H9 (cell line): ENCODE results near the gene TIAM2. TPM values are rescaled to one million over a fixed set of nuclear protein-coding genes. Genes with fewer than 3 reads are reported as not detected.

ENCODE experiments used
- DNase-seq: peaks from one replicate; pipeline ENCODE4 v3.0.0-alpha.2; 2017
- H2AFZ ChIP-seq: one replicate; pipeline ENCODE4 v1.6.1; 2013; ENCODE audit warnings: mild to moderate bottlenecking, low read length, control low read depth, moderate library complexity
- H2AK5ac ChIP-seq: 2 replicates; pipeline ENCODE4 v1.6.1; 2013; ENCODE audit warnings: low read length, control low read depth, mixed read lengths; ENCODE audit not compliant: insufficient read length
- H2BK120ac ChIP-seq: one replicate; pipeline ENCODE4 v1.6.1; 2013; ENCODE audit warnings: low read depth, mild to moderate bottlenecking, low read length, control low read depth, inconsistent platforms; ENCODE audit not compliant: poor library complexity, severe bottlenecking
- H2BK12ac ChIP-seq: 2 replicates; pipeline ENCODE4 v1.6.1; 2013; ENCODE audit warnings: low read length, control low read depth, mixed read lengths, low read depth; ENCODE audit not compliant: insufficient read length
- H2BK15ac ChIP-seq: 2 replicates; pipeline ENCODE4 v1.6.1; 2013; ENCODE audit warnings: low read depth, low read length, control low read depth
- H2BK20ac ChIP-seq: one replicate; pipeline ENCODE4 v1.6.1; 2013; ENCODE audit warnings: low read depth, mild to moderate bottlenecking, low read length, control low read depth, inconsistent platforms; ENCODE audit not compliant: poor library complexity, severe bottlenecking
- H2BK5ac ChIP-seq: 2 replicates; pipeline ENCODE4 v1.6.1; 2013; ENCODE audit warnings: low read length, control low read depth, mixed read lengths; ENCODE audit not compliant: insufficient read length
- H3K14ac ChIP-seq: 2 replicates; pipeline ENCODE4 v1.6.1; 2013; ENCODE audit warnings: low read length, control low read depth; ENCODE audit not compliant: insufficient read depth
- H3K18ac ChIP-seq: 2 replicates; pipeline ENCODE4 v1.6.1; 2013; ENCODE audit warnings: low read depth, mild to moderate bottlenecking, mixed read lengths, low read length, control low read depth; ENCODE audit not compliant: insufficient read length
- H3K23ac ChIP-seq: 2 replicates; pipeline ENCODE4 v1.6.1; 2013; ENCODE audit warnings: low read length, control low read depth, mixed read lengths, low read depth; ENCODE audit not compliant: insufficient read length
- H3K23me2 ChIP-seq: 2 replicates; pipeline ENCODE4 v1.6.1; 2013; ENCODE audit warnings: low read depth, mild to moderate bottlenecking, mixed read lengths, low read length, control low read depth; ENCODE audit not compliant: insufficient read length, poor library complexity, severe bottlenecking
- H3K27ac ChIP-seq: 2 replicates; pipeline ENCODE4 v1.5.1; 2013; ENCODE audit warnings: low read length, control low read depth, mixed read lengths, low read depth; ENCODE audit not compliant: insufficient read length
- H3K27me3 ChIP-seq: 2 replicates; pipeline ENCODE4 v1.6.1; 2013; ENCODE audit warnings: low read length, control low read depth, inconsistent platforms; ENCODE audit not compliant: insufficient read depth
- H3K4ac ChIP-seq: 2 replicates; pipeline ENCODE4 v1.6.1; 2013; ENCODE audit warnings: low read depth, mild to moderate bottlenecking, control low read depth, inconsistent platforms, low read length, moderate library complexity
- H3K4me1 ChIP-seq: 2 replicates; pipeline ENCODE4 v1.6.1; 2013; ENCODE audit warnings: low read length, control low read depth, inconsistent platforms; ENCODE audit not compliant: insufficient read depth
- H3K4me2 ChIP-seq: 2 replicates; pipeline ENCODE4 v1.6.1; 2013; ENCODE audit warnings: low read length, control low read depth, mixed read lengths; ENCODE audit not compliant: insufficient read length, insufficient read depth
- H3K56ac ChIP-seq: 2 replicates; pipeline ENCODE4 v1.6.1; 2013; ENCODE audit warnings: low read depth, mild to moderate bottlenecking, mixed read lengths, low read length, control low read depth; ENCODE audit not compliant: insufficient read length
- H3K79me1 ChIP-seq: 2 replicates; pipeline ENCODE4 v1.6.1; 2013; ENCODE audit warnings: low read depth, mild to moderate bottlenecking, moderate library complexity, low read length, control low read depth, inconsistent platforms; ENCODE audit not compliant: insufficient read depth, poor library complexity, severe bottlenecking
- H3K79me2 ChIP-seq: 2 replicates; pipeline ENCODE4 v1.6.1; 2013; ENCODE audit warnings: low read length, control low read depth, inconsistent platforms; ENCODE audit not compliant: insufficient read depth
- H3K9ac ChIP-seq: 2 replicates; pipeline ENCODE4 v1.6.1; 2013; ENCODE audit warnings: low read length, control low read depth, mixed read lengths; ENCODE audit not compliant: insufficient read length; ENCODE audit errors: extremely low read depth
- H3K9me3 ChIP-seq: one replicate; pipeline ENCODE4 v1.6.1; 2013; ENCODE audit warnings: low read depth, low read length, inconsistent platforms; ENCODE audit not compliant: control insufficient read depth
- H3T11ph ChIP-seq: one replicate; pipeline ENCODE4 v1.6.1; 2013; ENCODE audit warnings: mild to moderate bottlenecking, low read length, control low read depth, inconsistent platforms
- H4K20me1 ChIP-seq: one replicate; pipeline ENCODE4 v1.6.1; 2013; ENCODE audit not compliant: control insufficient read depth, insufficient read length, insufficient read depth
- H4K5ac ChIP-seq: 2 replicates; pipeline ENCODE4 v1.6.1; 2013; ENCODE audit warnings: low read depth, mild to moderate bottlenecking, mixed read lengths, low read length, control low read depth; ENCODE audit not compliant: insufficient read length
- H4K8ac ChIP-seq: replicated peaks from 2 replicates; pipeline ENCODE4 v1.6.1; 2013; ENCODE audit warnings: low read length, control low read depth, mixed read lengths, low read depth; ENCODE audit not compliant: insufficient read length
- H4K91ac ChIP-seq: 2 replicates; pipeline ENCODE4 v1.6.1; 2013; ENCODE audit warnings: low read depth, mild to moderate bottlenecking, moderate library complexity, mixed read lengths, low read length, control low read depth; ENCODE audit not compliant: insufficient read length
- H3K27ac Mint-ChIP-seq, 3 experiments: 2 replicates in 2 of 3; 3 replicates in 1 of 3; pipeline ENCODE4 v1.8.0; 2020 to 2021; ENCODE audit warnings: mixed read lengths in 3 of 3, mild to moderate bottlenecking in 1 of 3, moderate library complexity in 1 of 3
- H3K27me3 Mint-ChIP-seq: 2 replicates; pipeline ENCODE4 v1.8.0; 2021; ENCODE audit warnings: low read depth, mild to moderate bottlenecking, moderate library complexity, mixed read lengths
- H3K36me3 Mint-ChIP-seq, 3 experiments: 2 replicates in 2 of 3; 3 replicates in 1 of 3; pipeline ENCODE4 v1.8.0; 2020 to 2021; ENCODE audit warnings: low read depth in 3 of 3, mixed read lengths in 3 of 3; ENCODE audit not compliant: insufficient read depth in 1 of 3
- H3K4me1 Mint-ChIP-seq, 2 experiments: 2 replicates each; pipeline ENCODE4 v1.8.0; 2020; ENCODE audit warnings: mixed read lengths in 2 of 2
- H3K4me3 Mint-ChIP-seq, 2 experiments: 2 replicates in 1 of 2; 3 replicates in 1 of 2; pipeline ENCODE4 v1.8.0; 2020 to 2021; ENCODE audit warnings: mild to moderate bottlenecking in 2 of 2, mixed read lengths in 2 of 2, moderate library complexity in 1 of 2
- H3K9me3 Mint-ChIP-seq, 2 experiments: 2 replicates in 1 of 2; 3 replicates in 1 of 2; pipeline ENCODE4 v1.8.0; 2020; ENCODE audit warnings: mild to moderate bottlenecking in 2 of 2, mixed read lengths in 2 of 2, moderate library complexity in 1 of 2
- WGBS: extraction: QIAGEN DNeasy Blood & Tissue Kit; methylation state at CpG from one replicate; pipeline ENCODE4 v1.1.7; 2013; ENCODE audit warnings: missing lambda C conversion rate, low lambda C conversion rate, mixed read lengths; ENCODE audit not compliant: insufficient read length; ENCODE audit errors: extremely low coverage; 5-methylcytosine and 5-hydroxymethylcytosine counted together
- total RNA-seq: library from RNA; stranded (reverse); gene quantifications from 2 replicates; pipeline ENCODE4 v1.2.1, GENCODE V29; 2021
- TF ChIP-seq, protein P1 (sequence below): fragments of 200-600 bp; sonication (generic); conservative IDR thresholded peaks from 3 replicates; pipeline ENCODE4 v1.8.0; 2021; ENCODE audit warnings: antibody characterized with exemption, mild to moderate bottlenecking

The TIAM2 gene
- total RNA-seq, 1 experiment from 2014 or later: 6.3 TPM

GRCh38 chr6:155001482-155001881 is 6.4 kb downstream of the TIAM2 start:
- no peak overlapping the region for H3K27ac ChIP-seq
- H3K23me2 ChIP-seq: no peaks in the 10 kb centered on the region
- TF ChIP-seq, protein P1, sequence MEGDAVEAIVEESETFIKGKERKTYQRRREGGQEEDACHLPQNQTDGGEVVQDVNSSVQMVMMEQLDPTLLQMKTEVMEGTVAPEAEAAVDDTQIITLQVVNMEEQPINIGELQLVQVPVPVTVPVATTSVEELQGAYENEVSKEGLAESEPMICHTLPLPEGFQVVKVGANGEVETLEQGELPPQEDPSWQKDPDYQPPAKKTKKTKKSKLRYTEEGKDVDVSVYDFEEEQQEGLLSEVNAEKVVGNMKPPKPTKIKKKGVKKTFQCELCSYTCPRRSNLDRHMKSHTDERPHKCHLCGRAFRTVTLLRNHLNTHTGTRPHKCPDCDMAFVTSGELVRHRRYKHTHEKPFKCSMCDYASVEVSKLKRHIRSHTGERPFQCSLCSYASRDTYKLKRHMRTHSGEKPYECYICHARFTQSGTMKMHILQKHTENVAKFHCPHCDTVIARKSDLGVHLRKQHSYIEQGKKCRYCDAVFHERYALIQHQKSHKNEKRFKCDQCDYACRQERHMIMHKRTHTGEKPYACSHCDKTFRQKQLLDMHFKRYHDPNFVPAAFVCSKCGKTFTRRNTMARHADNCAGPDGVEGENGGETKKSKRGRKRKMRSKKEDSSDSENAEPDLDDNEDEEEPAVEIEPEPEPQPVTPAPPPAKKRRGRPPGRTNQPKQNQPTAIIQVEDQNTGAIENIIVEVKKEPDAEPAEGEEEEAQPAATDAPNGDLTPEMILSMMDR: no peak
- no peak overlapping the region for H2BK120ac ChIP-seq
- no peak overlapping the region for H3K56ac ChIP-seq
- H3K4me2 ChIP-seq: no peak overlapping the region
- H3K4ac ChIP-seq: no peak overlapping the region
- H4K5ac ChIP-seq: no peak overlapping the region
- no peak overlapping the region for H2BK20ac ChIP-seq
- H4K91ac ChIP-seq: no peak overlapping the region
- no peaks in the 10 kb centered on the region for H3K79me2 ChIP-seq
- no peaks in the 10 kb centered on the region for H3K27me3 ChIP-seq
- Mint-ChIP-seq H3K4me1 (peaks cover 8 to 17% of the 10 kb centered on the region in 2 experiments), H3K27me3 (peaks cover 8% of the 10 kb centered on the region), H3K27ac (no peak overlapping the region), H3K9me3 (no peaks in the 10 kb centered on the region), H3K36me3 (no peaks in the 10 kb centered on the region), H3K4me3 (no peak overlapping the region)
- no peak overlapping the region for H2AFZ ChIP-seq
- no peak for DNase-seq
- H3K14ac ChIP-seq: no peak overlapping the region
- H3K4me1 ChIP-seq: no peaks in the 10 kb centered on the region; the same call in 1 of the 2 replicates
- no peak overlapping the region for H3K18ac ChIP-seq
- no peak overlapping the region for H3K9ac ChIP-seq
- no peaks in the 10 kb centered on the region for H3K9me3 ChIP-seq
- no peak overlapping the region for H2BK15ac ChIP-seq
- H4K20me1 ChIP-seq: no peaks in the 10 kb centered on the region
- peaks cover 2% of the 10 kb centered on the region for H3K79me1 ChIP-seq
- no peak overlapping the region for H3T11ph ChIP-seq
- no peak overlapping the region for H2AK5ac ChIP-seq
- no peak overlapping the region for H2BK12ac ChIP-seq
- WGBS: no CpG with 5 or more reads among the region's 5 CpGs
- no peak overlapping the region for H3K23ac ChIP-seq
- H2BK5ac ChIP-seq: no peak overlapping the region
- no peak overlapping the region for H4K8ac ChIP-seq
